Stimulated activated CD4-positive, alpha-beta T cell treated with anti-CD3 and anti-CD28 coated beads, Interleukin-2, amount 100 ng/mL, for 48 hours (primary cell): Measurements from ENCODE around the gene GRIK4.

Experiments
- DNase-seq, 2 donors: peaks; one replicate each; pipeline ENCODE4 v3.0.0-alpha.2; 2020

Gene GRIK4

GRCh38 chr11:120896687-120897086 lies 385.1 kb downstream of the GRIK4 start:
- DNase-seq, result no peak

DNA sequence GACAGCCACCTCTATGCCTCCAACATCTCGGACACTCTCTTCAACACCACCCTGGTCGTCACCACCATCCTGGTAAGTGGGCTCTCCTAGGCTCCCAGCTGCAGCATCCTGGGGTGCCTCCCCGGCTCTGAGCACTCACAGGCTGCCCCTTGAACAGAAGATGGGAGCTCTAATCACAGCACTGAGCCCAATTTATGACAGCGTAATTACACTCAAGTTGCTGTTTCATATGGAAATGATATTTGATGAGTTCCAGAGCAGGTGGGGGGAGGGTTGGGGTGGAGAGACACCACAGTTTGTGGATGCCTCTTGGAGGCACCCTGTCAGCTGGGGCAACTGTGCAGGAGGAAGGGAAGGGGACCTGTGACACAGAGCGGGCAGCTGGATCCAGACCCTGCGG lies 387.0 kb downstream of the GRIK4 start:
- DNase-seq, result no peak

DNA sequence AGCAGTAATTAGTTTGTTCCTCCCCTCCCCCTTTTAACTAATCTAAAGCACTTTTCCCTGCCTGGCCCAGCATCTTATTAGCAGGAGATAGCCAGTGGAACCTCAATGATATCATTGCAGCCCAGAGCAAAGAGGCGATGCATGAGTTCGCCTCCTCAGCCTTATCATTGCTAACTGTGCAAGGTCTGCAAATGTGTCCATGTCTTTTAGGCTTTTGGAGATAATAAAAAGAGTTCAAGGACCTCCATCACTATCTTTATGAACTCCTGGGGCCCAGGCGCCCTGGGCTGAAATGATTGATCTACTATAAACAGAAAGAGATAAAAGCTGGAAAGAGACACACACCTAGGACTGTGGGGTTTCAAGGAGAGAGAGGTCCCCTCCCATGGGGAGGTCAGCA lies 388.2 kb downstream of the GRIK4 start:
- DNase-seq, result no peak

DNA sequence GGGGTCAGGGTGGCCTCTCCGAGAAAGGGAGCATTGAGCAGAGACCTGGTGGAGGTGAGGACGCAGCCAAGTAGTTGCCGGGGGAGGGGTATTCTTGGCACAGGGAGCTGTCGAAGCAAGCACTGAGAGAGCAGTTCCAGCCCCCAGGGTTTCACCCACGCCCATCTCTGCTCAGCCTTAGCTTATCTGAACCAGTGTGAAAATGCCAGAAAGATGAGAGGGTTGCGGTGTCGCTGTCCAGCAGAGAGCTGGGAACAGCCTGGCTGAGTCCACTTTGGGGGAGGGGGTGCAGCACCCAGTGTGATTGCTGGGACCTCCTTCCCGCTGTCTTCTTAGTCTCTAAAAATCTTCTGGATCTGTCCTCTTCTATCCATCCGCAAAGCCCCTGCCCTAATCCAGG lies 389.1 kb downstream of the GRIK4 start:
- no peak for DNase-seq

DNA sequence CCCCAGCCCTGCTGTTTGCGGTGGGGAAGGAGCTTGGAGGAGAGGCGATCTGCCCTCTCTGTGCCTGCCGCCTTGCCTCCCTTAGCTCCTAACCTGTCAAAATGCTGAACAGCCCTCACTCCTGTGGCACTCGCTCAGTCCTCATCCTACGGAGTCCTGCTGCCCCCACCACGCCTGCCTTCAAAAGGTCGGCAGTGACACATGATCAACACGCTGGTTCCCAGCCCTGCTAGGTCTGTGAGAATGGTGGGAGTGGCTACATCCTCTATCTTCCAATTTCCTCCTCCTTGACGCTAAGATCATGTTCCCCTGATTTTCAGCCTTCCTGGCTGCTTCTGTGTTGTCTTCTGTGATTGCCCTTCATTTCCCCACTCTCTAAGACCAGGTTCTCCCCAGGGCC lies 392.1 kb downstream of the GRIK4 start:
- no peak for DNase-seq

DNA sequence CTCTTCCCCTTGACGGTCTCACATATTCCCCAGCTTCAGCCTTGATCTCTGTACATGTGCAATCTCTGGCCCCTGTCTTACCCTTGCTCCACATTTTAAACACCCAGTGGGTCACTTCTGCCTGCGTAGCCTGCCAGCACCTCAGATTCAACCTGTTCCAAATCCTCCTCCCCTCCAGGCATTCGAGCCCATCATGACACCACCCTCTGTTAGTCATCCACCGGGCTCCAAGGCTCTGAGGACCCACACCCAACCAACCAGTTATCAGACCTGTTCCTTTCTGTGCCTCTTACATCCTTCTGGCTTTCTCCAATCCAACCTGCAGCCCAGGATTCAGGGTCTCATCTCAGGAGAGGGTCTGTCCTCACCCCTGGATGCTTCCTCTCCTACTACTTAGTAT lies 392.6 kb downstream of the GRIK4 start:
- no peak for DNase-seq

GRCh38 chr11:120906766-120907165 lies 395.2 kb downstream of the GRIK4 start:
- DNase-seq, result no peak

GRCh38 chr11:120907971-120908370 lies 396.4 kb downstream of the GRIK4 start:
- no peak for DNase-seq

DNA sequence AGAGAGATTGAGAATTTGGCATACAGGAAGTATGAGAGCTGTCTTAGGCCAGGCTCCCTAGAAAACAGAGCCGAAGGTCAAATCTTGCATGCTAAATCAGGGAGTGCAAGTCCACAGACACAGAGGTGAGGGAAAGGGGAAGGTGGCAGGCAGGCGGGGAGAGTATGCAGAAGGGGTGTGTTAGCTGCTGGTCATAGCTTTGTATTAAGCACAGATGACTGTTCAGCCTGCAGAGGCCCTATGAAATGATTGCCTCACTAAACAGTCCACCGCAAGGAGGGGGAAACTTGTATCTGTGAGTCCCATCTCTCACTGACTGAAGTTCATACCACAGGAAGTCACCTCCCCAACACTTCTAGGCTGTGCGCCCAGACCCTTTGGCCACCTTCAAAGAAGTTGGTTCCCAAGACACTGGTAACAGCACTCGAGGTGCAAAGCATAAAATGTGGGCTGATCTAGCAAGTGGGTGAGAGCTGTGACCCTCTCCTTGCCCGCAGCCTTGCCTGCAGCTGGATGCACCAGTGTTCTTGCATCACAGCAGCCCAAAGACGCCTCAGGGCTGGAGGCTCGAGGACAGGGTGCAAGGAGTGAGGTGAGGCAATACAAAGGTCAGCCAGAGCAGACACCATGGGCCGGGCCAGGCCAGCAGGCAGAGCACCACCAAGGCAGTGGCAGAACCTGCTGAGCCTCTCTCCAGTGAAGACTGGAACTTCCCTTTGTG lies 397.1 kb downstream of the GRIK4 start:
- DNase-seq, result no peak

- no peak for DNase-seq
Measured at GRCh38 chr11:120909676-120910416, 398.3 kb downstream of the GRIK4 start.

DNA sequence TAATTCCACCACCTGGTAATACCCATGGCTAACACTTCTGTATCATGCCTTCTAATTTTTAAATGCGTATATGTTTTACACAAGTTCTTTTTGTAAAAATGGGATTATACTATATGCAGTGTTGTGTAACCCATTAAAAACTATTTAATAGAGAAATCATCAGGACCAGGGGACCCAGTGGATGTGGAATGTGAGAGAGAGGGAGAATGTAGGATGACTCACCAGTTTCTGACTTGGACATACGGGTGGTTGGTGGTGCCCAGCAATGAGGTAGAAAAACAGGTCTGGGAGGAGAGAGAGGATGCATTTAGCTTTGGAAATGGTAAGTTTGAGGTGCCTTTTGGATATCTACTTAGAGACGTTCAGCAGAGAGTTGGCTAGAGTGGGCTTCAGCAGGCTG lies 400.4 kb downstream of the GRIK4 start:
- no peak for DNase-seq

- DNase-seq, result no peak
Measured at GRCh38 chr11:120912504-120912903, 401.0 kb downstream of the GRIK4 start.

DNA sequence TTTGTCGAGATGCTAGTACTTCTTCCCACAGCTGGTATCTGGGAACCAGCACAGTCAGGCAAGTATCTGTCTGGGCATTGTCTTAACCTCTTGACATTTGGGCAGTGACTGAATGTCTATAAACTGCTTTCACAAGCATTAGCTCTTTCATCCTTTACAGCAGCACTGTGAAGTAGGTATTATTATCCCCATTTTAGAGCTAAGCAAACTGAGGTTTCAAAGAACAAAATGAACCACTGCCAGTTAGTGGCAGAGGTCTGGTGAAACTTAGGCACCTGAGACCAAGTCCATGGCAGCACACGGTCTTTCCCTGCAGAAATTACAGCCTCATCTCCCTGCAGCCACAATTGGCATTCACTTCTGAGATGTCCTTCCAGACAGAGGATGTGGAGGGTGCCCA lies 401.4 kb downstream of the GRIK4 start:
- DNase-seq, result no peak

DNA sequence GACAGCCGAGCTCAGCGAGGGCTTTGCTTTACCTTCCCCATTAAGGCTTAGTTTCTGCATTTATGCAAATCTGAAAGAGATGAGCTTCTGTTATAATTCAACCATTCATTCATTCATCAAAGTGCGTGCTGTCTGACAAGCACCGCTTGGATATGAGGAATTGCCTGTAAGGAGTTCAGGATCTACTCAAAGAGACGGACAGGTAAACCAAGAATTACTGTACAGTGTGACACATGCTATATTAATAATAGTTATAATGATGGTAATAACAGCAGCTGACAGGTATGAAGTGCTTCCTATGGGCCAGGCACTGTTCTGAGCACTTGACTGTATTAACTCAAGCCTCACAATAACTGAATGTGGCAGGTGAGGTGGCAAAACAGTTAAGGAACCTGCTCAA lies 402.5 kb downstream of the GRIK4 start:
- DNase-seq, result no peak

DNA sequence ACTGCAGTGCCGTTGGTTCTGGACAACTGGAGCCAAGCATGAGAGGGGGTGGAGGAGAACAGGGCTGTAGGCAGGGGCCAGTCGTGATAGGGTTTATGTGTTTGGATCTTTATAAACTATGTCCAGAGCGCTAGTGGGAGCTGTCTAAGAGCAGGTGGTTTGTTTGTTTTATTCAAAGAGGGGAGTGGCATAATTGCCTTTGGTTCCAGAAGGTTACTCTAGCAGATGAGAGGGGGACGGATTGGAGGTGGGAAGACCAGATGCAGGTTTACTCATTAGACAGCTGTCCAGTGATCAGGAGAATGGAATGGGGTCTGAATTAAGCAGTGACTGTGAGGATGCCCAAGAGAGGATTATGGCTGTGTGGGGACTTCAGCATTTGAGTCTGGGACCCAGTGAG lies 403.1 kb downstream of the GRIK4 start:
- DNase-seq, result no peak

- DNase-seq, result no peak
Measured at GRCh38 chr11:120917559-120918239, 406.2 kb downstream of the GRIK4 start.

- DNase-seq, result no peak
Measured at GRCh38 chr11:120918257-120918656, 406.7 kb downstream of the GRIK4 start.

DNA sequence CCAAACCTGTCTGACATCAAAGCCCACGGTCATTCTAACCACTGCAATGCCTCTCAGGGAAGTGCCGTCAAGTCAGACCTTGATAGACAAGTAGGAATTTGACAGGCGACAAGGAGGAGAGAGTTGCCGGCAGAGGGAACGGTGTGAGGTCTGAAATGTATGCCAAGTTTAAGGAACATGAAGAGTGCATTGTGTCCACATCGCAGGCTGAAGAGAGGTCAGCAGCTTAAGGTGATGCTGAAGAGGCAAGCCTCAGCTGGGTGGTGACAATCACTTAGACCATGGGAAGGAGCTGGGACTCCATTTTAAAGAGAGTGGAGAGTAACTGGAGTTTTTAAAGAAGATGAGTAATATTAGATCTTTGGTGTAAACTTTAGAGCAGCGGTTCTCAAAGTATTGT lies 407.5 kb downstream of the GRIK4 start:
- DNase-seq, result no peak

- no peak for DNase-seq
Measured at GRCh38 chr11:120919566-120919965, 408.0 kb downstream of the GRIK4 start.

DNA sequence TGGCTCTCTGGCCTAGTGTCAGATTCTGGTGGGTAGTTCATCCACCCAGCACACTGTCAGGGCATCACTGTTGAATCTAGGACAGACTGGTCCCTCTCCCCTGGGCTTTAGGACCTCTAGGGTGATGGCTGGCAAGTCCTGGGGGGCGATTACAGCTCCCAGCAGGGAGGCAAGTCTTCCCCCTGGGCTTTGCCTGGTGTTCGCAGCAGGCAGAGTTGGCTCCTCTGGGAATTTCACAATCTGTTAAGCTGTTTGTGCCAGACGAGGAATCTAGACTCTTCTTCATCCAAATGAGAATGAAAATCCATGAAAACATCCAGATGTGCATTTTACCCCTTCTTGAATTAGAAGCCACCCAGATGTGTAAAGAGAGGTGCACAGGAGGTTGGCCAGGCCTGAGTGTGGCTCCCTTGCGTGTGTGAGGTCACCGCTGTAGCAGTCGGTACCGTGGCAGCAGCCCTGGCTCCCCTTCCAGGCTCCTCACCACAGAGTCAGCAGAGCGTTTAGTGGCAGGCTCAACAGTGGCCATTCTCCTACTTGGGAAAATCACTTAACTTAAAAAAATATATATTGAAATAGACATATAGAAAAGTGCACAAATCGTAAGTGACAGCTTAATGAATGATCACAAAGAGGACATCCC lies 412.4 kb downstream of the GRIK4 start:
- DNase-seq, result no peak

DNA sequence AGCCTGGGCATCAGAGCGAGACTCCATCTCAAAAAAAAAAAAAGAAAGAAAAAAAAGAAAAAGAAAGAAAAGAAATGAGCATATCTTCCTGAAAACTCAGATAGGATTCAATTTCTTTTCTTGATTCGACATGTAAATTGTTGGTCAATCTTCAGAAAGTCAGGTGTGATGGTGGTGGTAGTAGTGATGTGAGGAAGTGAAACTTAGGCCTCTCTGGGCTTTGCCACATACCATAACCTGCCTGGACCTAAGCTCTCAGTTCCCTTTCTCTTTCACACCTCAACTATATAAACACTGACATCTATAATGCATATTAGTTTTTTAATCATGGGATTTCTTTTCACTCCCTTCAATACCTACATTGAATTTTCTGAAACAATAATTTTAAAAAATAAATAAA lies 414.4 kb downstream of the GRIK4 start:
- DNase-seq, result no peak

GRCh38 chr11:120928627-120929026 lies 417.1 kb downstream of the GRIK4 start:
- no peak for DNase-seq

- DNase-seq, result no peak
Measured at GRCh38 chr11:120929090-120929489, 417.5 kb downstream of the GRIK4 start.
